ENCODE measurements around the gene TTC21A.

DNA sequence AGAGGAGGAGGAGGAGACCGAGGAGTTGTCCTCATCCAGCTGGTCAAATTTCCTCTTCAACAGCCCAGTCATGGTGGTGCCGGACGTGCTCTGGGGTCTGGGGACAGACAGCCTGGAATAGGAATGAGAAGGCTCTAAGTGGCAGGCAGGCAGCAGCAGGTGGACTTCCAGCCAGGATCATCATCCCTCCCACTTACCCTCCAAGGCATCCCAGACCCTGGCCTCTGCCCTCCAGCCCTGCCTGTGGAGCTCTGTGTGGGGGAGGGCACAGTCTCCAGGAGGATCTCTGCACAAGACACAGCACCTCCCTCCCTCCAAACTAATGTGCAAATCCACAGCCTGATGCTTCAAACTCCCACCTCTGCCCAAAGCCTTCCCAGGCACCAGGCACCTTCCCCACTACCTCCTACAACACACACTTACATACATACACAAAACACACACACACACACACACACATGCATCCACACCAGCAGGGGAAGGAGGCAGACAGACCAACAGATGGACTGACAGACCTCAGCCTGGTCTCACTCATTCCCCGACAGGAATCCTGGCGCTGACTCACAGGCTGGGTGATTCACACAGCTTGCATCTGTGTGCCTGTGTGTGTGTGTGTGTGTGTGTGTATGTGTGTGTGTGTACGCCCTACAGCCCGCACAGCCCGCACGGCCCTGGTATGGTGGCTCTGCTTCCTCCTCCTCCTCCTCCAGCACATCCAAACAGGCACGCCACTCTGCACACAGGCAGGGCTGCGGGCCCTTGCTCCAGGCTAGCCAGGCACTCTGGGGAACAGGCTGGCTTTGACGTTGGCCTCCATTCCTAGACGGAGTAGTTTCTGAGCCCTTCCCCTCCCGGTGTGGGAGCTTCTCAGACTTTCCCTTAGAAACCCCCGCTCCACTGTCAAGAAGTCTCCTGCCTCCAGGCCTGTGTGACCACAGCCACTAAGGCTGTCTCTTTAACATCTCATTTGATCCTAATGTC, 39.4 kb downstream of the TTC21A start:
- TF ChIP-seq, protein P1, sequence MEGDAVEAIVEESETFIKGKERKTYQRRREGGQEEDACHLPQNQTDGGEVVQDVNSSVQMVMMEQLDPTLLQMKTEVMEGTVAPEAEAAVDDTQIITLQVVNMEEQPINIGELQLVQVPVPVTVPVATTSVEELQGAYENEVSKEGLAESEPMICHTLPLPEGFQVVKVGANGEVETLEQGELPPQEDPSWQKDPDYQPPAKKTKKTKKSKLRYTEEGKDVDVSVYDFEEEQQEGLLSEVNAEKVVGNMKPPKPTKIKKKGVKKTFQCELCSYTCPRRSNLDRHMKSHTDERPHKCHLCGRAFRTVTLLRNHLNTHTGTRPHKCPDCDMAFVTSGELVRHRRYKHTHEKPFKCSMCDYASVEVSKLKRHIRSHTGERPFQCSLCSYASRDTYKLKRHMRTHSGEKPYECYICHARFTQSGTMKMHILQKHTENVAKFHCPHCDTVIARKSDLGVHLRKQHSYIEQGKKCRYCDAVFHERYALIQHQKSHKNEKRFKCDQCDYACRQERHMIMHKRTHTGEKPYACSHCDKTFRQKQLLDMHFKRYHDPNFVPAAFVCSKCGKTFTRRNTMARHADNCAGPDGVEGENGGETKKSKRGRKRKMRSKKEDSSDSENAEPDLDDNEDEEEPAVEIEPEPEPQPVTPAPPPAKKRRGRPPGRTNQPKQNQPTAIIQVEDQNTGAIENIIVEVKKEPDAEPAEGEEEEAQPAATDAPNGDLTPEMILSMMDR (IDR thresholded peaks at IDR 0.05), result no peak
- TF ChIP-seq POLR2A (IDR thresholded peaks at IDR 0.05), result peak in 1 of 2 donors; percentile 9
